Hematopoietic multipotent progenitor cell treated with erythropoietin and hydrocortisone succinate and interleukin-3 and kit ligand, for 6 days (in vitro differentiated cells): ENCODE measurements around the gene ANKRD13B.

Experiments used
- DNase-seq: peaks from one replicate; pipeline ENCODE4 v3.0.0-alpha.2; 2015

Gene ANKRD13B

DNA sequence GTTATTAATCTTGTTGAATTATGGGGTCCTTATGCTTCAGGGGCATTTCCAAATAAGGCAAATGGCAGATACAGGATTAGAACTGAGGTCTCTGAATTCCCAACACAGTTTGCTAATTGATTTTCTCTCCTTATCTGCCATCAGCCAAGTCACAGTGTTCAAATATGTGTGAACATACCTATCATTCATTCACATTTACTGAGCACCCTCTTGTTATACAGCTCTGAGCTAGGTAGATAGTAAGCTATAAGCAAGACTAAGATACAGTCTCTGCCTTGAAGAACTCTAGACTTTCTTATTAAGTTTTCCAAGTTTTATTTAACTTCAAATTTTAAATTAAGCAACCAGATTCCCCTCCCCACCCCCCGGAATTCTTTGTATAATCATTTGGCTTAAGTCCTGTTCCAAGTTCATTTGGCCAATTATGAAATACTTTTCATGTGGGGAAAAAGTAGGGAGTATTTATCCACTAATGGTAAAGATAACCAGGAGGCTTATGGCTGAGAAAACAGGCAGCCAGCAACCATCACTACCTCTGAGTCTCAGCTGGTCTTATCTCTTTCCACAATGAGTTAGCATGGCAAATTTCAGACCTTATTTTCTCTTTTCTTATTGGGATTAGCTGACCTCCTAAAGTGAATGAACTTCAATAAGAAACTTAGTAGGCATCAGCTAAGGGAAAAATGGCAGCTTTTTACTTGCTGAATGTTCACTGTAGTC lies 61.2 kb downstream of the ANKRD13B start:
- peak; percentile 74 for DNase-seq

DNA sequence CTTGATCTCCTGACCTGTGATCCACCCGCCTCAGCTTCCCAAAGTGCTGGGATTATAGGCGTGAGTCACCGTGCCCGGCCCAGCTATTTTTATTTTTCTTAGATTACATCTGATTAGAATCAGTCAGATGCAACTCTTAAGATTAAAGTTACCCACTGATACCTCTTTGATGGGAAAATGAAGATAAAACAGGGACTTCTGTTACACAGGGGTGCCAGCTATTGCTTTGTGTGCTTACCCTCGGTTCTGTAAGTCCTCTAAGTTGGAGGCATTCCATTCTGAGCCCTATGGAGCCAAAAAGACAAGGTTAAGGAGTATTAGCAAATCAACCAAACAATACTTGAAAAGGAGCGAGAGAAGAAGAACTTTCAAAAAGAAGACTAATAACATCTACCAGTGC lies 62.4 kb downstream of the ANKRD13B start:
- no peak for DNase-seq

DNA sequence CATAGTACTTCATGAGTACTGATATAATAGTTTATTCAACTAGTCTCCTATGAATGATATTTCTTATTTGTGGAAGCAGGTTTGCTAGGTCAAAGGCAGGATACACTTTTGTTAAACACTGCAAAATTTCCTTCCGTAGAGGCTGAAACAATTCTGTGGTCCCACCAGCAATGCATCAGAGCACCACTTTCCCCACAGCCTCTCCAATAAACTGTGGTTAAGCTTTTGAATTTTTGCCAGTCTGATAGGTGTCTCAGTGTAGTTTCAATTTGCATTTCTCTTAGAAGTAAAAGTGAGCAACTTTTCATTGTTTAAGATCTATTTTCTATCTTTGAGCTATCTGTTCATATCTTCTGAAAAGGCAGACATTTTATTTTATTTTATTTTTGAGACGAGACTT lies 66.2 kb downstream of the ANKRD13B start:
- no peak for DNase-seq

DNA sequence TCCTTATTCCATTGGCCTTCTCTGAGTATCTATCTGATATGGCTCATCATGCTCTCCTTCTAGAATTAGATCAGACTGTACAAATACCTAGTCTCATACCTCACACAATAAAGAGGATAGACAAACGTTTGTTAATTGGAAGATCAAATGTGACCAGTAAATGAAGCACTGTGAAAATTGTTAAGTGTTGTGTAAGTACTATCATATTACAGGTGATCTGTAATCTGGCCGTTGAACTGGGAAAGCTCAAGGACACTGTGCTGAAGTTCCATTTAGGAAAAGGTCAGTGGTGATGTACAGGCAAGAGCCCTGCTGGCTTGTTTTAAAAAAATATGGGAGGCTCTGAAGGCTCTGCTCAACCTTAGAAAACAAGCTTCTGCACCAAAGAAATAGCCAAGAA lies 68.3 kb downstream of the ANKRD13B start:
- DNase-seq = no peak

DNA sequence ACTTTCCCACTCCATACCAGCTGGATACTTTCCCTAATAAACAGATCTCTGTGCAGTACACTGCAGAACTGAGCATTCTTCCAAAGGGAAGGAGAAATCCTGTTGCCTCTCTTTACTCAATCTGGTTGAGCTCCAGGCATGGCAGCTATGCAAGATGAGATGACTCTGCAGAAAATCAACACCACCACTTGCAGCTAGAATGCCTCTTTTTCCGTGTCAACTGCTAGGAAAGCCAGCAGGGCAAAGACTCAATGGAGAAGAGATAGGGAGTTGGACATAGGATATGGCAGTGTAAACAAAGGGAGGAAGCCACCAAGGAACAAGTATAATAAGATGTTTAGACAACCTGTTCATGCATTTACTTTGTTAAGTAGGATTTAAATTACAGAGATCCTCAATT lies 70.2 kb downstream of the ANKRD13B start:
- peak; percentile 44 for DNase-seq
